ENCODE measurements around the gene CASP8AP2. TPM values are rescaled to one million over a fixed set of nuclear protein-coding genes. Genes with fewer than 3 reads are reported as not detected.
A peak's percentile ranks its signal among the peaks of the same experiment; 100 is the strongest.
"Not testable (repeated sequence)": the region's sequence is repeated elsewhere in the genome, so short reads cannot be mapped to it uniquely, and the experiment has no call there.

The CASP8AP2 gene
- total RNA-seq, 2 donors from 2014 or later, result 12.9 to 13.3 TPM

DNA sequence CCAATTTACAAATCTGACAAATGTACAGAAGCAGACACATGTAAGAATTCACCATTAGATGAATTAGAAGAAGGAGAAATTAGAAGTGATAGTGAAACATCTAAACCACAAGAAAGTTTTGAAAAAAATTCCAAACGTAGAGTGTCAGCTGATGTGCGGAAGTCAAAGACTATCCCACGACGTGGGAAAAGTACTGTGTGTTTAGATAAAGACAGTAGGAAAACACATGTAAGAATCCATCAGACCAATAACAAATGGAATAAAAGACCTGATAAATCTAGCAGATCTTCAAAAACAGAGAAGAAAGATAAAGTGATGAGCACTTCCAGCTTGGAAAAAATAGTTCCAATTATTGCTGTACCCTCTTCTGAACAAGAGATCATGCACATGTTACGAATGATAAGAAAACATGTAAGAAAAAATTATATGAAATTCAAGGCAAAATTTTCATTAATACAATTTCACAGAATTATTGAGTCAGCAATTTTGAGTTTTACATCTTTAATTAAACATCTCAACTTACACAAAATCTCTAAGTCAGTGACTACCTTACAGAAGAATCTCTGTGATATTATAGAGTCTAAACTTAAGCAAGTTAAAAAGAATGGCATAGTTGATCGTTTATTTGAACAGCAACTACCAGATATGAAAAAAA, 36.5 kb downstream of the CASP8AP2 start:
- intact Hi-C loops (cut with DNase I, micrococcal nuclease), result no loop called here
- DNase-seq, result no peak
- ATAC-seq, result no peak

DNA sequence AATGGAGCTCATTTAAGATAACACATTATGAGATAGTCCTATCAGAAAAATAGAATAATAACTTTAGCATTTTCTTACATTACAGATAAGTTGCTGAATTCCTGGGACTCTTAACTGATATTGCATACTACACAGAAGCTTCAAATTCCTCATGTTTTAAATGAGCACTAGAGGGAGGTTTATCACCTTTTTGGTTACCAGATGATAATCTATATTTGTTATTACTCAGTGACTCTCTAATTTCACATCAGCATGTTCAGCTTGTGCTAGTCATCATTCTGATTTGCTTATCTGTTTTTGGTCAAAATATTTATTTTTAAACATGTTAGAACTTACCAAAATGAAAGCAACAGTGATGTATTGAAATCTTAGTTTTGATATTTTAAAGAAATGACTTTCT, 44.0 kb downstream of the CASP8AP2 start:
- intact Hi-C loops (cut with DNase I, micrococcal nuclease), result no loop called here
- ATAC-seq, result no peak
- no peak for DNase-seq

DNA sequence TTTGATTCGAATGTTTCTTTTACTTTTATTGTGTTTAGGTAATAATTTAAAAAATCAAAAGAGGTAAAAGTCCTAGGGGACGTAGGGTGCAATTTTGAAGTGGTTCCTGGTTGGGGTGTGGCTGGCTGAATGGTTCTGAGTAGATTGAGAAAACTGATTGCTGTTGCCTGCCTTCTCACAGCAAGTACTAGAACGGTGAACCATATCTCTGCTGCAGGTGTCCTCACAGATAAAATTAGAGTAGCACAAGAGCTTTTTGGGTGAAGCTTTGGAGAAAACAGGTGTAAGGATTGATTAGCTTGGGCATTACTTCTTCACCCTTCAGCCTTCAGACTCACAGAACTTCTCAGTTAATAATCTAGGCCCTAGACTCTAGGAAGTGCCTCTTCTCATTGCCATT, 44.8 kb downstream of the CASP8AP2 start:
- DNase-seq, result peak in 1 of 2 donors; percentile 7
- intact Hi-C loops (cut with DNase I, micrococcal nuclease), result no loop called here
- peak; percentile 97 for ATAC-seq

DNA sequence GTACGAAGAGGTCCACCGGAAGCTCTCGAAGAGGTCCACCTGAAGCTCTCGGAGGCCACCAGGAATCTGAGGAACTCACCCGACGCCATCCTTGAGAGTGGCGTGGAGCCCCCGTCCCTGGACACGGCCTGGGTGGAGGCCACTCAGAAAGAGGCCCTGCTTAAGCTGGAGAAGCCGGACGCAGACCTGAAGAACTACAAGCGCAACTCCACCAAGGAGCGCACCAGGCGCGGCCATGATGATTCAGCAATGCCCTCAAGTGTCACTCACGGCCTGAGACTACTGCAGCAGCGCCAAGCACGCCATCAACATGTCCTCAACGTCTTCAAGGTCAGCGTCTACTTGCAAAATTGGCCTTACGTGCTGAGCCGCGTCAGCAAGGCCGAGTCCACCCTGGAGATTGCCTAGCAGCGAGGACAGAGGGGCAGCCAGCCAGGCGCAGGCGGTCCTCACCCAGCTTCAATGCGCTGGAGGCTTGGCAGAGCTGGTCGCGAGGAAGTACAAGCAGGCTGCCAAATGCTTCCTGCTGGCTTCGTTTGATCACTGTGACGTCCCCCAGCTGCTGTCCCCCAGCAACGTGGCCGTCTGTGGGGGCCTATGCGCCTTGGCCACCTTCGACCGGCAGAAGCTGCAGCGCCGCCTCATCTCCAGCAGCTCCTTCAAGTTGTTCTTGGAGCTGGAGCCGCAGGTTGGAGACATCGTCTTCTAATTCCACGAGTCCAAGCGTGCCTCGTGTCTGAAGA, 56.9 kb downstream of the CASP8AP2 start:
- intact Hi-C loops (cut with DNase I, micrococcal nuclease), result no loop called here
- ATAC-seq (no peak), DNase-seq (no peak)

- DNase-seq, result no peak
- no peak for ATAC-seq
- intact Hi-C loops (cut with DNase I, micrococcal nuclease), result no loop called here
These were observed 57.9 kb downstream of the CASP8AP2 start for GRCh38 chr6:89887452-89888137.

- intact Hi-C loops (cut with DNase I, micrococcal nuclease), result no loop called here
- DNase-seq (no peak), ATAC-seq (no peak)
These were observed 58.4 kb downstream of the CASP8AP2 start for GRCh38 chr6:89888138-89888514.

DNA sequence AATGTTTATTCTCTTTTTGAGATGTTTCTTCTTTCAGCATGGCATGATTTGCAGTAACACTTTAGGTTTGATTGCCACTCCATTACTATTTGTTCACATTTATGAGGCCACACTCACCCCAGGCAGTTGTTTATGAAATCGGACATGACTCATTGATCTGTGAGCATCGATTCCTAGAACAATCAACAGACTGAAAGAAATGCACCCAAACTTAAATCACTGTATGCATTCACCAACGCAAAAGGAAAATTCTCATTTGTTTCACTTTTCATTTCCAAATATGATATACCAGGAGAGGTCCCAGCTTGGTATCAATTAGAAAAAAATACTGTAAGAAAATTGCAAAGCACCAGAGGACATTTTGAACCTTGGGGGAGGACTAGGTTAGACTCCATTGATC, 59.2 kb downstream of the CASP8AP2 start:
- DNase-seq, result no peak
- intact Hi-C loops (cut with DNase I, micrococcal nuclease), result no loop called here
- ATAC-seq, result no peak

DNA sequence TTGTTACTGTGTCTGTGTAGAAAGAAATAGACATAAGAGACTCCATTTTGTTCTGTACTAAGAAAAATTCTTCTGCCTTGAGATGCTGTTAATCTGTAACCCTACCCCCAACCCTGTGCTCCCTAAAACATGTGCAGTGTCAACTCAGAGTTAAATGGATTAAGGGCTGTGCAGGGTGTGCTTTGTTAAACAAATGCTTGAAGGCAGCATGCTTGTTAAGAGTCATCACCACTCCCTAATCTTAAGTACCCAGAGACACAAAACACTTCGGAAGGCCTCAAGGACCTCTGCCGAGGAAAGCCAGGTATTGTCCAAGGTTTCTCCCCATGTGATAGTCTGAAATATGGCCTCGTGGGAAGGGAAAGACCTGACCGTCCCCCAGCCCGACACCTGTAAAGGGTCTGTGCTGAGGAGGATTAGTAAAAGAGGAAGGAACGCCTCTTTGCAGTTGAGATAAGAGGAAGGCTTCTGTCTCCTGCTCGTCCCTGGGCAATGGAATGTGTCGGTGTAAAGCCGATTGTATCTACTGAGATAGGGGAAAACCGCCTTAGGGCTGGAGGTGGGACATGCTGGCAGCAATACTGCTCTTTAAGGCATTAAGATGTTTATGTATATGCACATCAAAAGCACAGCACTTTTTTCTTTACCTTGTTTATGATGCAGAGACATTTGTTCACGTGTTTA, 61.3 kb downstream of the CASP8AP2 start:
- intact Hi-C loops (cut with DNase I, micrococcal nuclease); ATAC-seq; DNase-seq: not testable (repeated sequence)

- ATAC-seq; DNase-seq; intact Hi-C loops (cut with DNase I, micrococcal nuclease): not testable (repeated sequence)
These were observed 62.9 kb downstream of the CASP8AP2 start for GRCh38 chr6:89892577-89892976.

DNA sequence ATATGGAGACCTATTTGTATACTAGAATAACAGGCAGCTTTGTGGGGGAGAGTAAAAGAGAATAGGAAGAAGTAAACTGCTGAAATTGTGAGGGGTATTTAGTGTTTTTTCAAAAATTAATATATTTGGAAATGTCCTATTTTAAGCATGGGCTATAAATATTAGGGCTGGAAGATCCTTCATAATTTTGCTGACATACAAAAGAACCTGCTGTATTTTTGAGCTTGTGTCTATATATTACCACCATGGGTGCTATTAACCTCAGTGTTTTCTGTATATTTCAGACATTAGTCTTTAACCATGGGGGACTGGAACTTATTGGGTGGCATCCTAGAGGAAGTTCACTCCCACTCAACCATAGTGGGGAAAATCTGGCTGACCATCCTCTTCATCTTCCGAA, 64.5 kb downstream of the CASP8AP2 start, which contains the start of gene GJA10:
TSS of gene GJA10 (plus strand) at position 301 of the 400 bp plus-strand sequence. CDS start at position 301, 0 bp downstream.
- no peak for DNase-seq

GRCh38 chr6:89895276-89895874, 65.7 kb downstream of the CASP8AP2 start:
- intact Hi-C loops (cut with DNase I, micrococcal nuclease), result no loop called here
- no peak for DNase-seq
- peak; percentile 43 for ATAC-seq

More for the DNA sequence above, 64.5 kb downstream of the CASP8AP2 start, which contains the start of gene GJA10:
- no peak for ATAC-seq
- intact Hi-C loops (cut with DNase I, micrococcal nuclease), result no loop called here

GRCh38 chr6:89910001-89910901, 80.6 kb downstream of the CASP8AP2 start:
- DNase-seq; intact Hi-C loops (cut with DNase I, micrococcal nuclease): not testable (repeated sequence)

GRCh38 chr6:89910902-89911240, 81.2 kb downstream of the CASP8AP2 start:
- intact Hi-C loops (cut with DNase I, micrococcal nuclease), result no loop called here

More at GRCh38 chr6:89910001-89910901, 80.6 kb downstream of the CASP8AP2 start:
- ATAC-seq, result not testable (repeated sequence)

DNA sequence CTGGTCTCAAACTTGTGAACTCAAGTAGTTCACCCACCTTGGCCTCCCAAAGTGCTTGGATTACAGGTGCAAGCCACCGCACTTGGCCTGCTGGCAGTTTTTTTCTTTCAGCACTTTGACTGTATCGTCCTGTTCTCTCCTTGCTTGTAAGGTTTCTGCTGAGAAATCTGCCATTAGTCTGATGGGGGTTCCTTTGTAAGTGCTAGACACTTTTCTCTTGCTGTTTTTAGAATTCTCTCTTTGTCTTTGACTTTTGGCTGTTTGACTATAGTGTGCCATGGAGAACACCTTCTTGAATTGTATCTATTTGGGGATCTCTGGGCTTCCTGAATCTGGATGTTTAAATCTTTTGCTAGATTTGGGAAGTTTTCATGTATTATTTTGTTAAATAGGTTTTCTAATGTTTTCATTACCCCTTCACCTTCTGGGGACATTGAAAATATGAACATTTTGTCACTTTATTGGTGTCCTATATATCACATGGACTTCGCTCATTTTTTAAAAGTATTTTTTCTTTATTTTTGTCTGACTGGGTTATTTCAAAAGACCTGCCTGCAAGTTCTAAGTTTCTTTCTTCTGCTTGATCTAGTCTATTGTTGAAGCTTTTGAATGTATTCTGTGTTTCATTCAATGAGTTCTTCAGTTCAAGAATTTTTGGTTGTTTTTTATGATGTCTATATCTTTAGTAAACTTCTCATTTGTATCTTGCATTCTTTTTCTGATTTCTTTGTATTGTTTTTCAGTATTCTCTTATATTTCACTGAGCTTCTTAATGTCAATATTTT, 86.6 kb downstream of the CASP8AP2 start:
- DNase-seq (no peak), ATAC-seq (no peak)
- intact Hi-C loops (cut with DNase I, micrococcal nuclease), result no loop called here

More at GRCh38 chr6:89910902-89911240, 81.2 kb downstream of the CASP8AP2 start:
- DNase-seq (no peak), ATAC-seq (no peak)

- DNase-seq (no peak), ATAC-seq (no peak)
- intact Hi-C loops (cut with DNase I, micrococcal nuclease), result no loop called here
These were observed 87.5 kb downstream of the CASP8AP2 start for GRCh38 chr6:89917216-89917615.

- no peak for ATAC-seq
- DNase-seq, result no peak
- intact Hi-C loops (cut with DNase I, micrococcal nuclease), result no loop called here
These were observed 88.2 kb downstream of the CASP8AP2 start for GRCh38 chr6:89917801-89918366.

All from left colon (tissue), 2 donors.